Measurements from ENCODE around the gene CASP8AP2. TPM values are rescaled to one million over a fixed set of nuclear protein-coding genes. Genes with fewer than 3 reads are reported as not detected.

Gene CASP8AP2
- total RNA-seq, 4 donors from 2014 or later: 8.0 to 19.8 (median 15.1) TPM

GRCh38 chr6:89828988-89829471, 650 bp upstream of the CASP8AP2 start:
- intact Hi-C loops (cut with DNase I; ENCODE audit: low total_unique reads): no loop called here
- WGBS, 2 donors (ENCODE audit: low coverage in 1 of 2): 4 to 6% methylated on average over 11 to 18 of the region's 18 CpGs
- DNase-seq: peak; percentile 22

DNA sequence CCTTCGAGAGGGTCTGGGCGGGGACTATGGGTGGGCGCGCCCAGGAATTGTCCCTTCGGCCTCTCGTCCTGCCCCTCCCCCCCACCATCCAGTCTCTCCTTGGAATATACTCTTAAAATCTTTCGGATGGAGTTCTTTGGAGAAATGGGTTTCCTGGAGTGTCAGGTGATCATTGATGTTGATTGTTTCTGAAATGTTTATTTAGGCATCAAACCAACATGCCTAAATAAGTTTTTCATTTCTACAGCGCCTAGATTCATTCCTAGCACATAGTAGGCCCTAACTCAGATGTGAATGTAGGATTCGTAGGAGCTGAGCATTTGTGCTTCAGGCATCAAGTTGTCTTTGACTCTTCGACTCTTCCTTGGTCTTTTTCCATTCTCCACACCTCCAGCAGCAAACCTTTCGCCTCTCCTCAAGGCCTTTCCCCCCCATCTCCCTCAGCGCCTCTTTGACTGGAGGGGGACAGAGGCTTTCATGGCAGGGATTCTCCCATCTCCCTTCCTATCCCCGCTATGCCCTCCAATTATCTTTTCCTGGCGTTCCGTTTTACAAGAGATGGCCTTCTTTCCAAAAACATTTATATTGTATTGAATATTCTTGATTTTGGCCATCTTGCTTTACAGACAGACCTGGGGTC, 610 bp downstream of the CASP8AP2 start:
- Histone ChIP-seq H3K4me3 (peak overlapping the region; percentile 79 to 89 (median 84)), H3K27ac (peak overlapping the region; percentile 88 to 97 (median 92)), H3K4me1 (peaks cover 4 to 14% (median 10%) of the 10 kb centered on the region in 4 donors), H3K36me3 (no peaks in the 10 kb centered on the region), H3K9me3 (no peaks in the 10 kb centered on the region), H3K27me3 (no peaks in the 10 kb centered on the region)
- WGBS, 2 donors (ENCODE audit: low coverage in 1 of 2): 4 to 5% methylated on average over 15 of the region's 15 CpGs
- no peak for TF ChIP-seq POLR2A (IDR thresholded peaks at IDR 0.05)
- TF ChIP-seq, protein P1, sequence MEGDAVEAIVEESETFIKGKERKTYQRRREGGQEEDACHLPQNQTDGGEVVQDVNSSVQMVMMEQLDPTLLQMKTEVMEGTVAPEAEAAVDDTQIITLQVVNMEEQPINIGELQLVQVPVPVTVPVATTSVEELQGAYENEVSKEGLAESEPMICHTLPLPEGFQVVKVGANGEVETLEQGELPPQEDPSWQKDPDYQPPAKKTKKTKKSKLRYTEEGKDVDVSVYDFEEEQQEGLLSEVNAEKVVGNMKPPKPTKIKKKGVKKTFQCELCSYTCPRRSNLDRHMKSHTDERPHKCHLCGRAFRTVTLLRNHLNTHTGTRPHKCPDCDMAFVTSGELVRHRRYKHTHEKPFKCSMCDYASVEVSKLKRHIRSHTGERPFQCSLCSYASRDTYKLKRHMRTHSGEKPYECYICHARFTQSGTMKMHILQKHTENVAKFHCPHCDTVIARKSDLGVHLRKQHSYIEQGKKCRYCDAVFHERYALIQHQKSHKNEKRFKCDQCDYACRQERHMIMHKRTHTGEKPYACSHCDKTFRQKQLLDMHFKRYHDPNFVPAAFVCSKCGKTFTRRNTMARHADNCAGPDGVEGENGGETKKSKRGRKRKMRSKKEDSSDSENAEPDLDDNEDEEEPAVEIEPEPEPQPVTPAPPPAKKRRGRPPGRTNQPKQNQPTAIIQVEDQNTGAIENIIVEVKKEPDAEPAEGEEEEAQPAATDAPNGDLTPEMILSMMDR (IDR thresholded peaks at IDR 0.05): no peak
- no peak for TF ChIP-seq EP300 (IDR thresholded peaks at IDR 0.05; ENCODE audit: low read depth)
- TF ChIP-seq POLR2AphosphoS5 (IDR thresholded peaks at IDR 0.05): no peak
- intact Hi-C loops (cut with DNase I; ENCODE audit: low total_unique reads): no loop called here
- DNase-seq: no peak
- in situ Hi-C loops (cut with MboI; ENCODE audit: low pct_ligation_motif_present in 1 of 4, low pct_unique_long_range_greater_than_20kb in 1 of 4, low sequenced_read_pairs in 3 of 4): loop anchor here in 1 of 4 donors (25.0 kb wide), 1 partner anchor 868 kb away; the partner anchor contains the start of gene RNGTT

More at GRCh38 chr6:89828988-89829471, 650 bp upstream of the CASP8AP2 start:
- H3K27ac ChIP-seq: peak overlapping the region; percentile 88 to 97 (median 92)
- H3K9me3 ChIP-seq: no peaks in the 10 kb centered on the region
- H3K4me1 ChIP-seq: peaks cover 4 to 14% (median 10%) of the 10 kb centered on the region in 4 donors
- peak overlapping the region; percentile 55 to 89 (median 84) for H3K4me3 ChIP-seq
- TF ChIP-seq, protein P1 (IDR thresholded peaks at IDR 0.05): no peak
- no peak for TF ChIP-seq POLR2A (IDR thresholded peaks at IDR 0.05)
- TF ChIP-seq POLR2AphosphoS5 (IDR thresholded peaks at IDR 0.05): no peak
- TF ChIP-seq EP300 (IDR thresholded peaks at IDR 0.05; ENCODE audit: low read depth): no peak
- in situ Hi-C loops (cut with MboI; ENCODE audit: low pct_ligation_motif_present in 1 of 4, low pct_unique_long_range_greater_than_20kb in 1 of 4, low sequenced_read_pairs in 3 of 4): loop anchor here in 1 of 4 donors (25.0 kb wide), 1 partner anchor 867 kb away; the partner anchor contains the start of gene RNGTT
- H3K36me3 ChIP-seq: no peaks in the 10 kb centered on the region
- H3K27me3 ChIP-seq: no peaks in the 10 kb centered on the region

- no peaks in the 10 kb centered on the region for H3K9me3 ChIP-seq
- no peaks in the 10 kb centered on the region for H3K27me3 ChIP-seq
- TF ChIP-seq, protein P1 (IDR thresholded peaks at IDR 0.05): no peak
- no peaks in the 10 kb centered on the region for H3K36me3 ChIP-seq
- intact Hi-C loops (cut with DNase I; ENCODE audit: low total_unique reads): no loop called here
- no peak overlapping the region for H3K27ac ChIP-seq
- in situ Hi-C loops (cut with MboI; ENCODE audit: low pct_ligation_motif_present in 1 of 4, low pct_unique_long_range_greater_than_20kb in 1 of 4, low sequenced_read_pairs in 3 of 4): loop anchor here in 1 of 4 donors (25.0 kb wide), 1 partner anchor 873 kb away; the partner anchor contains the start of gene RNGTT
- H3K4me3 ChIP-seq: no peak overlapping the region
- no peak for DNase-seq
- 77 to 82% methylated on average over 4 to 12 of the region's 12 CpGs for WGBS, 2 donors (ENCODE audit: low coverage in 1 of 2)
- H3K4me1 ChIP-seq: peaks cover 4 to 11% (median 8%) of the 10 kb centered on the region in 4 donors
Observed at GRCh38 chr6:89834884-89835792, 5.5 kb downstream of the CASP8AP2 start.
